BLaER1 treated with 17β-estradiol and CSF1 and Interleukin-3, amounts not matched to agents 10 nM and 100 nM (cell line): ENCODE measurements around the gene GBX2.
"Not testable (repeated sequence)": the region's sequence is repeated elsewhere in the genome, so short reads cannot be mapped to it uniquely, and the experiment has no call there.

Source experiments
- H3K27ac ChIP-seq, 11 experiments: shearing (Covaris generic); formaldehyde crosslinking; 2 replicates each; pipeline ENCODE4 v1.8.1; 2022
- H3K27me3 ChIP-seq, 11 experiments: shearing (Covaris generic); formaldehyde crosslinking; 2 replicates each; pipeline ENCODE4 v1.8.1; 2022
- H3K36me3 ChIP-seq, 11 experiments: shearing (Covaris generic); formaldehyde crosslinking; 2 replicates each; pipeline ENCODE4 v1.8.1; 2022
- H3K4me1 ChIP-seq, 10 experiments: shearing (Covaris generic); formaldehyde crosslinking; 2 replicates each; pipeline ENCODE4 v1.8.1; 2022
- H3K4me2 ChIP-seq, 11 experiments: shearing (Covaris generic); formaldehyde crosslinking; 2 replicates each; pipeline ENCODE4 v1.8.1; 2022
- H3K4me3 ChIP-seq, 10 experiments: shearing (Covaris generic); formaldehyde crosslinking; 2 replicates each; pipeline ENCODE4 v1.8.1; 2022
- H3K9ac ChIP-seq, 11 experiments: shearing (Covaris generic); formaldehyde crosslinking; 2 replicates each; pipeline ENCODE4 v1.8.1; 2022
- H3K9me3 ChIP-seq, 11 experiments: shearing (Covaris generic); formaldehyde crosslinking; replicated peaks in 1 of 11; 2 replicates each; pipeline ENCODE4 v1.8.1; 2022
- H4K20me1 ChIP-seq, 11 experiments: shearing (Covaris generic); formaldehyde crosslinking; 2 replicates each; pipeline ENCODE4 v1.8.1; 2022
- Cebpa-rat ChIP-seq, 11 experiments: shearing (Covaris generic); IDR thresholded peaks; 2 replicates each; pipeline ENCODE4 v1.8.1; 2022

GBX2 gene

DNA sequence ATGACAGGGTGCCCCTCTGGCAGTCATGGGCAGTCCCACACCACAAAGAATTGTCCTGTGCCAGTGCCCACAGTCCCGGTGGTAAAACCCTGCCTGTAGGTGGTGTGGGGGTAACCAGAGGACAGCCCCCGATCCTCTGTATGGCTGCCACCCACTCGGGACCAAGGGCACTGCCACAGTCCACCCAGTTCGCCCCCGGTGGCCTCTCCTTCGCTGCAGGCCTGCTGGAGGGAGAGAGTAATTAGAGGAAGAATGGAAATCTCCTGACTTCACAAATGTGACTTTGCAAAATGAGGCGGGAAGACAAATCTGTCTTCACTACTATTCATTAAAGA lies 11.4 kb downstream of the GBX2 start:
- Histone ChIP-seq H3K4me3 (no peak overlapping the region), H3K27me3 (peaks cover 45 to 62% (median 55%) of the 10 kb centered on the region in 11 experiments), H3K9ac (no peak overlapping the region), H3K9me3 (peaks cover 16 to 26% (median 22%) of the 10 kb centered on the region in 11 experiments), H3K36me3 (no peaks in the 10 kb centered on the region), H3K27ac (no peak overlapping the region), H3K4me2 (no peak overlapping the region), H3K4me1 (peaks cover 0 to 4% (median under 1%) of the 10 kb centered on the region in 10 experiments; a peak in 8 of 20 replicates), H4K20me1 (peaks cover 0 to 34% (median 7%) of the 10 kb centered on the region in 11 experiments; a peak in 15 of 22 replicates)
- TF ChIP-seq Cebpa-rat (IDR thresholded peaks at IDR 0.05): no peak

DNA sequence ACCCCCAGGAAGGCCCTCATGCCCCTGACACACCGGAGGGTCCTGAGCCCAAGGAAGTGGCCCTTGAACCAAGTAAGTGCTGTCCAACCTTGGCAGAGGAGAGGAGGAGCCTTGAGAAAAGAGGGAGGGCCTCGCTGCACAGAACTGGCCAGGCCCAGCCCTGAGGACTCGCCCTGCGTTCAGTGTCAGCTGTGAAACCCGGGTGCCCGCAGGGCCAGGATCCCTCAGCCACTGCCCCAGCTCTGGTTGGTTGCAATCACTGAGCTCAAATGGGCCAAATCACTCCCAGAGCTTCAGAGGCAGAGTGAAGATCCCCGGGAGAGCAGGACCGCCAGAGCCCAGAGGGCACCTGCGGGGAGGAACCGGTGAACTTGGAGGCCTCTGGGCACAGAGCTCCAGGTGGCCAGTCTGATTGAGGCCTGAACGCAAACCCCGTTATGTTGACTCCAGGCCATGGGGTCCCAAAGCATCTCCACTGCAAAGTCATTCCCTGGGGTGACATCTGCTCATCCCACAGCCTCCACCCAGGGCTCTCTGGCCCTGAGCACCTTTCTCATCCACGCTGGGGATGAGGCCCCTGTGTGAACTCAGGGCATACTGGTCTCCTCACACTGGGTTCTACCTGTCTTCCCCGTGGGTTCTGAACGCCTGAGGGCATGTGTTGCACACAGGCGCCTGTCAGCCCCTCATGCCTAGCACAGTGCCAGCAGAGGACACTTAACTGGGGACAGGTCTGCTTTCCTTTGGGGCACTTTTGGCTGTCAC lies 11.9 kb downstream of the GBX2 start:
- H4K20me1 ChIP-seq: peaks cover 0 to 29% (median 1%) of the 10 kb centered on the region in 11 experiments; a peak in 10 of 22 replicates
- no peak overlapping the region for H3K4me2 ChIP-seq
- H3K36me3 ChIP-seq: no peaks in the 10 kb centered on the region
- H3K27me3 ChIP-seq: peaks cover 39 to 57% (median 50%) of the 10 kb centered on the region in 11 experiments
- H3K4me3 ChIP-seq: no peak overlapping the region
- no peak overlapping the region for H3K27ac ChIP-seq
- H3K9me3 ChIP-seq: peaks cover 19 to 32% (median 27%) of the 10 kb centered on the region in 11 experiments
- no peaks in the 10 kb centered on the region for H3K4me1 ChIP-seq
- no peak overlapping the region for H3K9ac ChIP-seq
- no peak for TF ChIP-seq Cebpa-rat (IDR thresholded peaks at IDR 0.05)

DNA sequence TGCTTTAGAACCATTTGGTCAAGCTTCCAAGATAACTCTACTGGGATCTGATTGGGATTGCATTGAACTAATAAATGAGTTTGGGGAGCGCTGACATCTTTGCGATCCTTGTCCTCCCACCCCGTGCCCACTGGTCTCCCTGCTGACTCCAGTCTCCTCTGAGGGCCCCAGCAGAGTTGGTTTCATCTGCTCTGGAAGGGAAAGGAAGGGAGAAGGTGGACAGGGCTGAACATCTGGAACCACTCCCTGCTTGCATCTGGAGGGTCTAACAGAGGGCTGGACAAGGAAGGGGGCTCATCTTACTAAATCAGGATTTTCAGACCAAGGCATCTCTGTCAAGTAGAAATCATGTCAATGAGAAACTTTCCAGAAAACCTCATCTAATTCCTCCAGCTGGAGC lies 12.8 kb downstream of the GBX2 start:
- Histone ChIP-seq H3K4me1 (no peaks in the 10 kb centered on the region), H3K36me3 (no peaks in the 10 kb centered on the region), H3K4me3 (no peak overlapping the region), H3K9ac (no peak overlapping the region), H3K27me3 (peaks cover 30 to 48% (median 41%) of the 10 kb centered on the region in 11 experiments), H3K4me2 (no peak overlapping the region), H4K20me1 (peaks cover 0 to 20% (median 0%) of the 10 kb centered on the region in 11 experiments; a peak in 4 of 22 replicates), H3K27ac (no peak overlapping the region), H3K9me3 (peaks cover 23 to 39% (median 36%) of the 10 kb centered on the region in 11 experiments)
- no peak for TF ChIP-seq Cebpa-rat (IDR thresholded peaks at IDR 0.05)

DNA sequence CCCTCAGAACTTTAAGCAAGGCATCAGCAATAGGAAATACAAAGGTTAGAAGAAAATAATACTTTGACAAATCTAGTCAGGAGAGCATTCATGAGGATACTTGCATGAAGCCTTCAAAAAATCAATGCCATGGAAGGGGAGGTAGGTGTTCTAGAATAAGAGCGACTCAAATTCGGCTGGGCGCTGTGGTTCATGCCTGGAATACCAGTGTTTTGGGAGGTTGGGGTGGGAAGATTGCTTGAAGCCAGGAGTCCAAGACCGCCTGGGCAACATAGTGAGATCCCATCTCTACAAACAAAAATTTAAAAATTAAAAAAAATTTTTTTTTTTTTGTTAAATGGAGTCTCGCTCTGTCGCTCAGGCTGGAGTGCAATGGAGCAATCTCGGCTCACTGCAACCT lies 21.8 kb downstream of the GBX2 start:
- H3K36me3 ChIP-seq: no peaks in the 10 kb centered on the region
- H3K9me3 ChIP-seq: peaks cover 6 to 16% (median 12%) of the 10 kb centered on the region in 11 experiments; a peak in 20 of 22 replicates
- peaks cover 0 to 10% (median 7%) of the 10 kb centered on the region in 10 experiments; a peak in 14 of 20 replicates for H3K4me1 ChIP-seq
- no peak overlapping the region for H3K9ac ChIP-seq
- no peak overlapping the region for H3K27ac ChIP-seq
- no peaks in the 10 kb centered on the region for H4K20me1 ChIP-seq
- TF ChIP-seq Cebpa-rat (IDR thresholded peaks at IDR 0.05): no peak
- H3K27me3 ChIP-seq: no peaks in the 10 kb centered on the region
- H3K4me3 ChIP-seq: no peak overlapping the region
- H3K4me2 ChIP-seq: no peak overlapping the region

DNA sequence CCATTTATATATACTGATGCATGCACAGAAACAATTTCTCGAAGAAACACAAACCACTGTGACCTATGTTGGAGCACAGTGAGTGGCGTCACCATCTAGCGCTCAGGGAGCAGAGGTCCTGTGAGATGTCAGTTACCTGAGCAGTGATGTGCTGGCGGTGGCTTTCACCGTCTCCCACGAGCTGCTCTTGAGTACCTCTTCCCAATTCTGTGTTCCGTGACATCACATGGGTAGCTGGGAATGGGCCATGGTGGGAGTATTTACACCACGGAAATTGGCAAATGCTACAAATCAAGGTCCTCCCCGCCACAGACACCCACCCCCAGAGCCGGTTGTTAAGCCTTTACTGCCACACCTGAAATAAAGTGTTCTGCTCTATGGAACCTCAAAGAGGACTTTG lies 24.4 kb downstream of the GBX2 start:
- TF ChIP-seq Cebpa-rat (IDR thresholded peaks at IDR 0.05): no peak
- Histone ChIP-seq H3K4me1 (peaks cover 0 to 10% (median 7%) of the 10 kb centered on the region in 10 experiments; a peak in 14 of 20 replicates), H4K20me1 (no peaks in the 10 kb centered on the region), H3K36me3 (no peaks in the 10 kb centered on the region), H3K4me3 (no peak overlapping the region), H3K27me3 (no peaks in the 10 kb centered on the region), H3K9me3 (peaks cover 0 to 7% (median 0%) of the 10 kb centered on the region in 11 experiments; a peak in 2 of 22 replicates), H3K4me2 (no peak overlapping the region), H3K27ac (no peak overlapping the region), H3K9ac (no peak overlapping the region)

DNA sequence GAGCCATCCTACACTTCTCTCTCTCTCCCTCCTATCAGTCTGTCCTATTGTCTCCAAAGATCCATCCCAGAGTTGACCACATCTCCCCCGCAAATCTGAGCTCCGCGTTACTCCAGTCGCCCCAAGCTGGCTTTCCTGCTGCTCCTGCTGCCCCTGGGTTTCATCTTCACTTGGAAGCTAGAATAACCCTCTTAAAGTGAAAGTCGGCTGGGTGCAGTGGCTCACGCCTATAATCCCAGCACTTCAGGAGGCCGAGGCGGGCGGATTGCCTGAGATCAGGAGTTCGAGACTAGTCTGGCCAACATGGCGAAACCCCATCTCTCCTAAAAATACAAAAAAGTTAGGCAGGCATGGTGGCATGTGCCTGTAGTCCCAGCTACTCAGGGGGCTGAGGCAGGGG lies 26.6 kb downstream of the GBX2 start:
- not testable (repeated sequence) for H3K9me3 ChIP-seq, H3K4me3 ChIP-seq, H3K27ac ChIP-seq, H3K9ac ChIP-seq, H3K4me1 ChIP-seq, H4K20me1 ChIP-seq, H3K36me3 ChIP-seq, H3K27me3 ChIP-seq
- H3K4me2 ChIP-seq: 0 out of 22 replicates have a peak overlapping the region, but pooled peaks of 1 of the 11 experiments have one; percentile 5

DNA sequence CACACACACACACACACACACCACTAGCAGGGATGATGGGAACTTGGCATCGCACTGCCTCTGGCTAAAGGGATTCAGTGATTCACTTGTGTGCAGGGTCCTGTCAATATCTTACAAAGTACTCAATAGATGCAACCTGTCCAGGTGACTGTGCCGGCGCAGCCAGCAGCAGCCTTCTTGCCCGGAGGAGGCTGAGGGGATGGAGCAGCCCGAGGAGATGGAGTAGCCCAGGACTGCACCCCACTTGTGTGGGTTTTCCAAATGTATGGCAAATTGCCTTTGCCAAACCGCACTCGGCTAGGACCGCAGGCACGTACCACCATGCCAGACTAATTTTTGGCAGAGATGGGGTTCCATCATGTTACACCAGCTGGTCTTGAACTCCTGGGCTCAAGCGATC lies 31.1 kb downstream of the GBX2 start:
- H3K4me3 ChIP-seq: no peak overlapping the region
- no peak overlapping the region for H3K4me2 ChIP-seq
- H3K9me3 ChIP-seq: peaks cover 0 to 7% (median 0%) of the 10 kb centered on the region in 11 experiments; a peak in 2 of 22 replicates
- H3K36me3 ChIP-seq: peaks cover 0 to 14% (median 2%) of the 10 kb centered on the region in 11 experiments; a peak in 6 of 22 replicates
- H3K9ac ChIP-seq: no peak overlapping the region
- H3K27ac ChIP-seq: no peak overlapping the region
- no peak for TF ChIP-seq Cebpa-rat (IDR thresholded peaks at IDR 0.05)
- H4K20me1 ChIP-seq: no peaks in the 10 kb centered on the region
- no peaks in the 10 kb centered on the region for H3K27me3 ChIP-seq
- H3K4me1 ChIP-seq: peaks cover 0 to 8% (median 0%) of the 10 kb centered on the region in 10 experiments; a peak in 1 of 20 replicates

DNA sequence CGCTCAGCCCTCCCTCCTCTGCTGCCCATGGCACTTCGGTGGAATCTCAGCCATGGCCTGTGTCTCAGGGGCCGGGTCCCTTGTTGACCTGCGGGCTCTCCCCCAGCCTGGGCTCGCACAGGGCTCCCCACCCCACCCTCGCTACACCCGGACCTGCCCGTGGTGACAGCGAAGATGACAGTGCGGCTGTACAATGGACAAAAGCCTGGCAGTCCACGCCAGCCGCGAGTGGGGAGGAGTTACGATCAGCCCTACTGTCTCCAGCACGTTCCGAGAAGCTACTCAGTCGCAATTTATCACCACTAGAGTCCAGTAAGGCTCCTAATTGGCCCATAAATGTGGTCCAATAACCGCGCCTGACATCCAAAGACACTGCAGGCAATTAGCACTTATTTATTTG lies 31.6 kb downstream of the GBX2 start:
- peaks cover 0 to 5% (median 0%) of the 10 kb centered on the region in 11 experiments; a peak in 2 of 22 replicates for H3K9me3 ChIP-seq
- H3K36me3 ChIP-seq: peaks cover 0 to 19% (median 4%) of the 10 kb centered on the region in 11 experiments; a peak in 7 of 22 replicates
- H3K4me3 ChIP-seq: no peak overlapping the region
- H3K27me3 ChIP-seq: no peaks in the 10 kb centered on the region
- H3K4me2 ChIP-seq: no peak overlapping the region
- H3K27ac ChIP-seq: no peak overlapping the region
- no peaks in the 10 kb centered on the region for H4K20me1 ChIP-seq
- H3K4me1 ChIP-seq: peaks cover 0 to 8% (median 0%) of the 10 kb centered on the region in 10 experiments; a peak in 1 of 20 replicates
- TF ChIP-seq Cebpa-rat (IDR thresholded peaks at IDR 0.05): no peak
- H3K9ac ChIP-seq: no peak overlapping the region

DNA sequence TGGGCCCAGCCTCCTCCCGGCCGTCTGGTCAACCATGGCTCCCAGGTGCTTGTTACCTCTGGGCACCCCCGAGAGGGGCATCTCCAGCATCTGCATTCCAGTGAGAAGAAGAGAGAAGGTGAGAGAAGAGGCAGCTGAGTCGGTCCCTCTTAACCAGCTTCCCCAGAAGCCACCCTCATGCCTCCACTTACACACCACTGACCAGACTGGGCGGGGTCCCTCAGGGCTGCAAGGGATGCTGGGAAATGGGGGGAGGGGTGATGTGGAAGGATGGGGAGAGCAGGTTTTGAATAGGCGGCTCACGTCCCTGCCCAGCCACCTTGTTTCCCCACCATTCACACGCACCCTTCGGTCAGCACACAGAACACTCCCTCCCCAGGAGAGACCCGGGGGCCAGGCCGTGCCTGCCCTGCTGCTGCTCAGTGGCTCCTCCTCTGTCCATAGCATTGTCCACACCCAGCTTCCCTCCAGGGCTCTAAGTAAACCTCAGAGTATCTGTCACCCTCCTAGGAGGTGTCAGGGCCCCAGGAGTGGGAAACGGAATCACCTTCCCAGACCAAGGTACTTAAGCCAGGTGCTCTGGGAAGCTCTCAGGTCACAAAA lies 34.7 kb downstream of the GBX2 start:
- H3K27me3 ChIP-seq: no peaks in the 10 kb centered on the region
- H3K27ac ChIP-seq: no peak overlapping the region
- H3K4me1 ChIP-seq: peaks cover 0 to 18% (median 2%) of the 10 kb centered on the region in 10 experiments; a peak in 5 of 20 replicates
- no peak overlapping the region for H3K9ac ChIP-seq
- no peaks in the 10 kb centered on the region for H3K9me3 ChIP-seq
- H3K36me3 ChIP-seq: peaks cover 0 to 32% (median 4%) of the 10 kb centered on the region in 11 experiments; a peak in 9 of 22 replicates
- 0 out of 22 replicates have a peak, but pooled peaks cover 0 to 4% (median 0%) of the 10 kb centered on the region in 11 experiments for H4K20me1 ChIP-seq
- H3K4me2 ChIP-seq: no peak overlapping the region
- no peak overlapping the region for H3K4me3 ChIP-seq
- no peak for TF ChIP-seq Cebpa-rat (IDR thresholded peaks at IDR 0.05)
